GM12801 (cell line): Measurements from ENCODE around the gene WHAMM.

Experiments used
- CTCF ChIP-seq: IDR thresholded peaks from one replicate; pipeline ENCODE4 v1.5.1; 2011; ENCODE audit warnings: control low read depth; ENCODE audit not compliant: insufficient read length; ENCODE audit errors: extremely low read depth

WHAMM gene

GRCh38 chr15:82823049-82823448 lies 13.6 kb downstream of the WHAMM start:
- TF ChIP-seq CTCF, result no peak

GRCh38 chr15:82828075-82828474 lies 18.6 kb downstream of the WHAMM start:
- no peak for TF ChIP-seq CTCF

GRCh38 chr15:82829234-82829633 lies 19.8 kb downstream of the WHAMM start:
- no peak for TF ChIP-seq CTCF

GRCh38 chr15:82830427-82831173 lies 21.2 kb downstream of the WHAMM start:
- no peak for TF ChIP-seq CTCF

GRCh38 chr15:82831894-82832600 lies 22.6 kb downstream of the WHAMM start:
- no peak for TF ChIP-seq CTCF

- TF ChIP-seq CTCF, result no peak
Observed at GRCh38 chr15:82832601-82833361, 23.4 kb downstream of the WHAMM start.

- TF ChIP-seq CTCF, result no peak
Observed at GRCh38 chr15:82833362-82833682, 23.9 kb downstream of the WHAMM start.
